HL-60 (cell line): ENCODE measurements around the gene ZG16.
"Not testable (repeated sequence)": the region's sequence is repeated elsewhere in the genome, so short reads cannot be mapped to it uniquely, and the experiment has no call there.

Experiments
- DNase-seq, 2 experiments: peaks; one replicate each; pipeline ENCODE4 v3.0.0-alpha.2; 2010 to 2020; ENCODE audit warnings: low read depth in 1 of 2, low spot score in 1 of 2
- H3K27ac ChIP-seq: fragments of 250-450 bp; sonication (Bioruptor Pico); replicated peaks from 2 replicates; pipeline ENCODE4 v1.5.1; 2020; ENCODE audit warnings: mild to moderate bottlenecking, moderate library complexity
- H3K27me3 ChIP-seq: fragments of 250-450 bp; sonication (Bioruptor Pico); 2 replicates; pipeline ENCODE4 v1.5.1; 2021; ENCODE audit warnings: mild to moderate bottlenecking, moderate library complexity; ENCODE audit not compliant: insufficient read depth, poor library complexity, severe bottlenecking
- H3K4me3 ChIP-seq: replicated peaks from 2 replicates; pipeline ENCODE4 v1.5.1; 2011; ENCODE audit warnings: mild to moderate bottlenecking, control low read depth, low read length; ENCODE audit not compliant: insufficient read depth
- CTCF ChIP-seq: IDR thresholded peaks from one replicate; pipeline ENCODE4 v1.5.1; 2011; ENCODE audit warnings: low read length, control low read depth, inconsistent platforms; ENCODE audit not compliant: insufficient read depth
- GABPA ChIP-seq: IDR thresholded peaks from 2 replicates; pipeline ENCODE4 v1.6.1; 2012; ENCODE audit warnings: low read depth
- POLR2AphosphoS5 ChIP-seq: IDR thresholded peaks from 2 replicates; pipeline ENCODE4 v1.6.1; 2012; ENCODE audit warnings: low read depth
- REST ChIP-seq: IDR thresholded peaks from 2 replicates; pipeline ENCODE4 v1.6.1; 2012; ENCODE audit warnings: low read depth; ENCODE audit not compliant: insufficient replicate concordance
- SPI1 ChIP-seq: IDR thresholded peaks from 2 replicates; pipeline ENCODE4 v1.6.1; 2012; ENCODE audit warnings: low read depth, mild to moderate bottlenecking, borderline replicate concordance

Gene ZG16

GRCh38 chr16:29784157-29784556 is 6.1 kb downstream of the ZG16 start:
- Histone ChIP-seq H3K27me3 (no peaks in the 10 kb centered on the region), H3K4me3 (no peak overlapping the region), H3K27ac (no peak overlapping the region)
- TF ChIP-seq CTCF (no peak), GABPA (no peak)
- no peak for DNase-seq

- H3K4me3 ChIP-seq, result no peak overlapping the region
- H3K27ac ChIP-seq, result no peak overlapping the region
- no peak for TF ChIP-seq SPI1
- TF ChIP-seq CTCF, result peak; percentile 59
- peak; percentile 21 for TF ChIP-seq REST
- no peak for TF ChIP-seq POLR2AphosphoS5
- no peak for TF ChIP-seq GABPA
- peak in 1 of 2 experiments; percentile 60 for DNase-seq
- no peaks in the 10 kb centered on the region for H3K27me3 ChIP-seq
These were observed 6.9 kb downstream of the ZG16 start for GRCh38 chr16:29784901-29785500.

- H3K27me3 ChIP-seq, H3K4me3 ChIP-seq, DNase-seq, H3K27ac ChIP-seq: not testable (repeated sequence)
These were observed 9.1 kb downstream of the ZG16 start for GRCh38 chr16:29787155-29787554.

- no peaks in the 10 kb centered on the region for H3K27me3 ChIP-seq
- no peak for DNase-seq
- peak overlapping the region; percentile 96 for H3K27ac ChIP-seq
- peak overlapping the region; percentile 48 for H3K4me3 ChIP-seq
- TF ChIP-seq SPI1, result no peak
- no peak for TF ChIP-seq CTCF
- TF ChIP-seq GABPA, result no peak
- no peak for TF ChIP-seq REST
- TF ChIP-seq POLR2AphosphoS5, result no peak
These were observed 11.7 kb downstream of the ZG16 start for GRCh38 chr16:29789775-29790182.
